T47D (cell line): Measurements from ENCODE around the gene SLC35C1.
"Not testable (repeated sequence)": the region's sequence is repeated elsewhere in the genome, so short reads cannot be mapped to it uniquely, and the experiment has no call there.

Experiments
- DNase-seq, 2 experiments: peaks; one replicate each; pipeline versions ENCODE4 v3.0.0 to v3.0.0-alpha.2; 2011 to 2012; ENCODE audit warnings: low read depth in 1 of 2, low spot score in 1 of 2
- JUND ChIP-seq: IDR thresholded peaks from 2 replicates; pipeline ENCODE4 v1.6.1; 2012; ENCODE audit warnings: low read depth
- in situ Hi-C: cut with HindIII; loops from 2 replicates; pipeline ENCODE4 v1.10.0; 2016; ENCODE audit warnings: low sequenced_read_pairs, low pct_unique_long_range_greater_than_20kb

Gene SLC35C1

GRCh38 chr11:45798793-45799441 is 6.0 kb upstream of the SLC35C1 start:
- peak in 1 of 2 experiments; percentile 65 for DNase-seq
- in situ Hi-C loops = no loop called here
- TF ChIP-seq JUND = no peak

GRCh38 chr11:45799562-45799961 is 5.4 kb upstream of the SLC35C1 start:
- in situ Hi-C loops = no loop called here
- no peak for TF ChIP-seq JUND
- no peak for DNase-seq

- no peak for DNase-seq
- in situ Hi-C loops = no loop called here
- no peak for TF ChIP-seq JUND
Observed at GRCh38 chr11:45800261-45800660, 4.7 kb upstream of the SLC35C1 start.

- peak in 1 of 2 experiments; percentile 54 for DNase-seq
- in situ Hi-C loops = no loop called here
- TF ChIP-seq JUND = no peak
Observed at GRCh38 chr11:45801723-45802315, 3.1 kb upstream of the SLC35C1 start.

GRCh38 chr11:45802531-45803317 is 2.2 kb upstream of the SLC35C1 start:
- in situ Hi-C loops = no loop called here
- DNase-seq = no peak
- TF ChIP-seq JUND = no peak

GRCh38 chr11:45803971-45804760 is 783 bp upstream of the SLC35C1 start:
- DNase-seq = peak; percentile 37 to 51
- in situ Hi-C loops = no loop called here
- no peak for TF ChIP-seq JUND

- in situ Hi-C loops = no loop called here
- peak; percentile 31 to 38 for DNase-seq
- TF ChIP-seq JUND = no peak
Observed at GRCh38 chr11:45805305-45806071, 539 bp downstream of the SLC35C1 start.

- DNase-seq = no peak
- in situ Hi-C loops = no loop called here
- no peak for TF ChIP-seq JUND
Observed at GRCh38 chr11:45806072-45806933, 1.4 kb downstream of the SLC35C1 start.

- no peak for TF ChIP-seq JUND
- no peak for DNase-seq
- in situ Hi-C loops = no loop called here
Observed at GRCh38 chr11:45806937-45807791, 2.2 kb downstream of the SLC35C1 start.

GRCh38 chr11:45807792-45808238 is 2.9 kb downstream of the SLC35C1 start:
- in situ Hi-C loops = no loop called here
- no peak for TF ChIP-seq JUND

GRCh38 chr11:45808427-45808826 is 3.5 kb downstream of the SLC35C1 start:
- in situ Hi-C loops = not testable (repeated sequence)

More at GRCh38 chr11:45807792-45808238, 2.9 kb downstream of the SLC35C1 start:
- DNase-seq = peak in 1 of 2 experiments; percentile 32

More at GRCh38 chr11:45808427-45808826, 3.5 kb downstream of the SLC35C1 start:
- DNase-seq = not testable (repeated sequence)
